ENCODE data around the gene ACSL5. TPM values are rescaled to one million over a fixed set of nuclear protein-coding genes. Genes with fewer than 3 reads are reported as not detected.

Gene ACSL5
- total and polyA plus RNA-seq, 10 of the 15 experiments (the other 5 are each of a cell fraction or from before 2014, with no cell fraction given) = 22.3 to 57.0 (median 46.4) TPM

- H3K36me3 ChIP-seq (ENCODE audit: control insufficient read depth in 2 of 2, insufficient read depth in 2 of 2, low read length in 1 of 2) = no peaks in the 10 kb centered on the region
- TF ChIP-seq YY1 (IDR thresholded peaks at IDR 0.05; ENCODE audit: low read depth, low read length) (no peak), NR2F1 (conservative IDR thresholded peaks at IDR 0.05) (no peak), RBBP5 (conservative IDR thresholded peaks at IDR 0.05) (no peak), DPF2 (IDR thresholded peaks at IDR 0.05) (no peak), SIX5 (IDR thresholded peaks at IDR 0.05; ENCODE audit: low read depth, low read length, severe bottlenecking) (no peak), SP1 (IDR thresholded peaks at IDR 0.05; ENCODE audit: low read depth, low read length) (no peak), SRF (IDR thresholded peaks at IDR 0.05; ENCODE audit: low read depth in 2 of 2, low read length in 2 of 2) (no peak), LARP7 (IDR thresholded peaks at IDR 0.05) (no peak), IRF3 (IDR thresholded peaks at IDR 0.05) (no peak), SMARCA5 (IDR thresholded peaks at IDR 0.05) (no peak), ASH2L (IDR thresholded peaks at IDR 0.05; ENCODE audit: borderline replicate concordance, low read depth) (no peak), BMI1 (IDR thresholded peaks at IDR 0.05; ENCODE audit: borderline replicate concordance) (no peak)
- ChIA-PET SMC1A (ENCODE audit: uncharacterized antibody, unreplicated experiment) (interaction anchor here (1.2 kb wide), 1 partner anchor 15 kb away, joined by 3 read pairs; no protein-coding TSS in a partner anchor), RAD21 (ENCODE audit: unreplicated experiment) (no interaction called here), POLR2A (no interaction called here), CTCF (interaction anchor here (0.9 to 1.5 kb wide), 3 partner anchors 13 to 85 kb away, joined by 3 to 4 read pairs (median 3); no protein-coding TSS in a partner anchor)
- ATAC-seq (no peak), DNase-seq (ENCODE audit: low read depth, low spot score) (no peak), FAIRE-seq (no peak)
- no TSS peak for BruUV-seq (replicated peaks)
- H3K27ac ChIP-seq (ENCODE audit: control insufficient read depth, insufficient read depth) = no peak overlapping the region
- 78% methylated on average over 43 of the region's 46 CpGs for WGBS (ENCODE audit: insufficient coverage, insufficient replicate concordance, low lambda C conversion rate, missing lambda C conversion rate)
- in situ Hi-C loops (cut with MboI) (no loop called here), intact Hi-C loops (cut with micrococcal nuclease; ENCODE audit: unreplicated experiment) (no loop called here)
- no peak overlapping the region for H3K4me3 ChIP-seq
- H3K79me2 ChIP-seq (ENCODE audit: control insufficient read depth, insufficient read depth, low read length) = no peaks in the 10 kb centered on the region
- H3K4me1 ChIP-seq (ENCODE audit: control insufficient read depth, insufficient read depth, low read length) = no peaks in the 10 kb centered on the region
- no peak overlapping the region for H2AFZ ChIP-seq (ENCODE audit: control insufficient read depth, low read depth, low read length)
- H3K9me3 ChIP-seq (replicated peaks; ENCODE audit: control insufficient read depth, insufficient read depth, low read length) = no peaks in the 10 kb centered on the region
- no peak overlapping the region for H3K9ac ChIP-seq (ENCODE audit: control insufficient read depth, insufficient read depth, low read length)
- H3K4me2 ChIP-seq (ENCODE audit: control insufficient read depth, insufficient read depth) = no peak overlapping the region
- H3K27me3 ChIP-seq (replicated peaks in 1 of 2; ENCODE audit: control insufficient read depth in 2 of 2, insufficient read depth in 2 of 2, low read length in 1 of 2) = no peaks in the 10 kb centered on the region
- no peaks in the 10 kb centered on the region for H4K20me1 ChIP-seq (ENCODE audit: control insufficient read depth, insufficient read depth)
These were observed 24.3 kb upstream of the ACSL5 start for GRCh38 chr10:112349521-112350085.

Measured in GM12878 (cell line).